ENCODE measurements around the gene PRR35.

Gene PRR35

DNA sequence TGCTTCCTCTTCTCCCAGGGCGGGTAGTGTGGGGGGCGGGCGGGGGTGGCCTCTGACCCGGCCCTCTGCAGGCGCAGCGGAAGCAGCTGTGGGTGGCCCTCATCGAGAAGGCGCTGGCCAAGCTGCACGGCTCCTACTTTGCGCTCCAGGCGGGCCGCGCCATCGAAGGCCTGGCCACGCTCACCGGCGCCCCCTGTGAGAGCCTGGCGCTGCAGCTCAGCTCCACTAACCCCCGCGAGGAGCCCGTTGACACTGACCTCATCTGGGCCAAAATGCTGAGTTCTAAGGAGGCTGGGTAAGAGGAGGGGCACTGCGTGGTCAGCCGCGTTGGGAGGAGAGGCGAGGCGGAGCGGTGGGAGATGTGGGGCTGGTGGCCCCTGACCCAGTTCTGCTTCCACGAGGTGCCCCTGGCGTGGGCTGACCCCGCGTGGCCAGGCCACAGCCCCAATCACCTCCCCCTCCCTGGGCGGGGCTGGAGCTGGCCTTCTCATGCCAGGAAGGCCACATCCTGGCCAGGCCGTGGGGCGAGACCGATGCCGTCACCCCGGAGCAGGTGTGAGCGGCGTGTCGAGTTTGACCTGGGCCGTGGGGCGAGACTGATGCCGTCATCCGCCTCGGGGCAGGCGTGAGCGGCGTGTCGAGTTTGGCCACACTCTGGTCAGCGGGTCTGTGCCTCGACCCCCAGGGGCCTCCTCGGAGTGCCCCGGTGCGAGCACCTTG lies 10.5 kb upstream of the PRR35 start:
- DNase-seq, result no peak

- no peak for DNase-seq
Measured at GRCh38 chr16:551210-551609, 9.0 kb upstream of the PRR35 start.

GRCh38 chr16:552171-552570 lies 8.0 kb upstream of the PRR35 start:
- no peak for DNase-seq

GRCh38 chr16:553601-554296 lies 6.4 kb upstream of the PRR35 start:
- DNase-seq, result no peak

GRCh38 chr16:554297-554621 lies 5.9 kb upstream of the PRR35 start:
- DNase-seq, result no peak

- DNase-seq, result no peak
Measured at GRCh38 chr16:554640-555365, 5.4 kb upstream of the PRR35 start.

DNA sequence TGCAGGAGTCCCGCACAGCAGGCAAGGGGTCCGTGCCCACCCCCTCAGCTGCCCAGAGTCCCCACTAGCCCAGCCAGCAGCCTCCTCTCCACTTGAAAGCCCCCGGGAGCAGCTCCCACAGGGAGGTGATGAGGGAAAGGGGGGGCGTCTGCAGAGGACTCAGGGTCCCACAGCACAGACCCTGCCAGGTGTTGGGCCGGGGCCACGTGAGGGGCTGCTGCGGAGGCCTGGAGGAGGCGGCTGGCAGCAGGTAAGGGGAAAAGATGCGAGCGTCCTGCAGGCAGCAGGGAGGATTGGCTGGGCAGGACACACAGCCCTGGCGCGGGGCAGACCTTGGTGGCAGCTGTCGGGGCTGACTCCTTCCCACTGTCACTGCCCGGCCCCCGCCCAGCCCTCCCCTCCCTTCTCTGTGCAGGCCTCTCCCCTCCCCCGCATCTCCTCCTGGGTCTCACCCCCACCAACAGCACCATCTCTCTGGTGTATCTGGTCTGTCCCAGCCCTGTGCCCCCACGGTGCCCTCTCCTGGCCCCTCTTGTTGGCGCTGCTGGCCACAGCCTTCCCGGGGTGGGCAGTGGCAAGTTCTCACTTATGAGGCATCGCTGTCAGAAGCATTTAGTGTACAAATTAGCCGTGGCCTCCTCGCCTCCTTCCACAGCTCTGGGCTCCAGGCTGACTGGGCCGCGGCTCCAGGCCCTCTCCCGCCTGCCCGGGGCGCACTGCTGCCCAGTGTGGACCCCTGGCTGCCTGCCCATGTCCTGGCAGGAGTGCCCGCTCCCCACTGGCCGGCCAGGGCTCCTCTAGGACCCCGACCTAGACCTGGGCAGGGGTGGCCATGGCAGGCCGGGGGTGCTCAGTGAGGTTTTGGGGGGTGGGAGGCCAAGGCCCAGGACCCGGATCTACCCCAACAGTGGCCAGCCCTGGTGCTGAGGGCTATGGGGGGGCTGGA lies 4.4 kb upstream of the PRR35 start:
- DNase-seq, result no peak

GRCh38 chr16:556474-557173 lies 3.6 kb upstream of the PRR35 start:
- DNase-seq, result no peak

DNA sequence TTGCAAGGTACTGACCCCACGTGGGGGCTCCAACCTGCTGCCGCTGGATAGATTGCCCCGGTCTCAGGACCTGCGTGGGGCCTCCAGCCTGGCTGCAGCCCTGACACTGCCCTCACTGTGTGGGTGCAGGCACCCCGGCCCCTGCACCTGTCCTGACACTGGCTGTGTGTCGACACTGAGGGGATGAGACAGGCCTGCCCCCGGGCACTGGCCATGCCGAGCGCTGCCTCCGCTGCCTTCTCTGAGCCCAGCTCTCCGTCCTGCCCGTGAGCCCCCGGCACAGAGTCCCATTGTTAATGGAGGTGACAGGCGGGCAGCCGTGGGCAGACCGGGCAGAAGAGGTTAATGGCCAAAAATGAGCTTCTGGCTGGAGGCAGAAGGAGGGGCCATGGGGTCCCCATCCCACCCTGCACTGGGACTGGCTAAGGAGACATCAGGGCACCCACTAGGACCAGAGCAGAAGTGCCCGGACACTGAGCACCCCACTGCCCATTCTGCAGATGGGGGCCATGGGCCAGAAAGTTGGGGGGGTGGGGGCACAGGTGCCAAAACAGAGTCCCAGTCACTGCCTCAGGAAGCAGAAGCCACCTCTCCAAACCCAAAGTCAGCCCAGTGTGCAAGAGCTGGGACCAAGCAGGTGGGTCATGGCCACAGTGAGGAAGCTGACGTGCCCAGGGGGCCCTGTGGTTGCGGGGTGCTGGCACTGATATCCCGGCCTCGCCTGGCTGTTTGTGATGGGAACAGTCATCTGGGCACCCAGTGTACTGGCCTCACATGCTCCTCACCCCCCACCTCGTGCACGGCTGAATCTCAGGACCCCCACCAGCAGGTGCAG lies 2.5 kb upstream of the PRR35 start:
- no peak for DNase-seq

- DNase-seq, result no peak
Measured at GRCh38 chr16:558298-559020, 1.7 kb upstream of the PRR35 start.

GRCh38 chr16:559021-559380 lies 1.2 kb upstream of the PRR35 start:
- no peak for DNase-seq

- DNase-seq, result no peak
Measured at GRCh38 chr16:559411-560203, 587 bp upstream of the PRR35 start.

DNA sequence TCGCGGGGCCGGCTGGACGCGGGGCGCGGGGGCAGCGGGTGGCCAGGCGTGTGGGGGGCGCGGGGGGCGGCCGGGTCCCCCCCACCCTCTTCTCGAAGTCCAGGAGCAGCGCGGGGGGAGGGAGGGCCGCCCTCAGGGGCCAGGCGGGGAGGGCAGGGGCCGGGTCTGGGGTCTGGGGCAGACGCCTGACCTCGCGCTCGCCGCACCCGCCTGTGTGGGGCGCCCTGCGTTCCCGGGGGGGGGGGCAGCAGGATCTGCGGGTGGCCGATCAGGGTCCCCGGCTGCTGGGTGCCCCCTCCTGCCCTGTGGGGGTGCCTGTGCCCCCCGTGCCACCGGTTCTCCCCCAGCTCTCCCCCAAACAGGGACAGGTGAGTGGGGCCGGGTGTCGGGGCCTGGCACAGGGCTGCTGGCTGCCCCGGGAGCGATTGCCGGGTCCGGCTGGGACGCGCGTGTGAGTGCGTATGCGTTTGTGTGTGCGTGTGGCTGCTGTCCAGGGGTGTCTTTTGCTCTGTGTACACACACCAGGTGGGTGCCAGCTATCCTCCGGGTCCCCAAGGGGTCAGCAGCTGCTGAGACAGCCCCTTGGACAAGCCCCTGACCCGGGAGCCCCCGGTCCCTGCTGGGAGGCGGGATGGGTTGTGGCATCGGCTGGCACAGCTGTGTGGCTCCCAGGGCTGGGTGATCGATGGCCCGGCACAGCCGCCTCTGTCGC lies 663 bp downstream of the PRR35 start:
- no peak for DNase-seq

DNA sequence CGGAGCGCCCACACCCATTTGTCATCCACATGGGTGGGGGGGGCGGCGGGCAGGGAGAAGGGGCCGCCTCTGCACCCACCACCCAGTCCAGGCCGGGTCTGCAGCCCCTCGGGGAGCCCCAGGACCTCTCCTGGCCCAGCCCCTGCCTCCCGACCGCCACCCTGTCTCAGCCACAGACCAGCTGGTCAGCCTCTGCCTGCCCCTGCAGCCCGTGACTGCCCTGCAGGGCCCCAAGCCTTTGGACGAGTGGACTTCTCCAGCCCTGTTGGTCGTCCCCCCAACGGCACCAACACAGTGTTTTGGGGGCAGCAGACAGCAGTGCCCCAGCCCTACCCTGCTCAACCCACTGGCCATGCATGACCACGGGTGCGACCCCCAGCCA lies 1.2 kb downstream of the PRR35 start:
- DNase-seq, result no peak

- no peak for DNase-seq
Measured at GRCh38 chr16:561957-562938, 2.1 kb downstream of the PRR35 start.

GRCh38 chr16:563072-563644 lies 3.0 kb downstream of the PRR35 start:
- no peak for DNase-seq

DNA sequence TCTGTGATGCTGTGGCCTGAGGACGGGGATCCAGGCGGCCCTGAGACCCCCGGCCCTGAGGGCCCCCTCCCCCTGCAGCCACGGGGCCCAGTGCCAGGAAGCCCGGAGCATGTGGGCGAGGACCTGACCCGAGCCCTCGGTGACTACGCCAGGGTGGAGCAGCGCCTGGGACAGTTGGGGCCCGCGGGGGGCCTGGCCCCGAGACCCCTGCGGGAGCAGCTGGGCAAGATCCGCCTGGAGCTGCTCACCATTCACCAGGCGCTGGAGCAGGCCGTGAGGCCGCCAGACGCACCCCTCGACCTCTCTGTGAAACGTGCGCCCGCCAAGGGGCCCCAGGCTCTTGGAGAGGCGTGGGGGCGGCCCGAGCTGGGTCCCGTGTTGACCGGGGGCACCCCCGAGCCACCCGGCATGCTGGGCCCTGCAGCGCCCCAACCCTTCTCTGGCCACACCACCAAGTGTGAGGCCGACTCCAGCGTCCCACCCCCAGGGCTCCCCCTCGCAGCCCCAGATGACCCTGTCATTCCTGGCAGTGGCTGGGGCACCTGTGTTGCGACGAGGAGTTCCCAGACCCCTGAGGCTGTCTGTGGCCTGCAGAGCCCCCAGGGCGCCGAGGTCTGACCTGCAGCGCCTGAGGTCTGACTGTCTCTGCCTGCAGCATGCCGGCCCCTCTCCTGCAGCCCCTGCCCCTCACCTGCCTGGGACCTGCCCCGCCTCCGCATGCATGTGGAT lies 4.7 kb downstream of the PRR35 start:
- no peak for DNase-seq
